Measurements from ENCODE around the gene GOLGA8M. TPM values are rescaled to one million over a fixed set of nuclear protein-coding genes. Genes with fewer than 3 reads are reported as not detected.
"Not testable (repeated sequence)": the region's sequence is repeated elsewhere in the genome, so short reads cannot be mapped to it uniquely, and the experiment has no call there.

The GOLGA8M gene
- 1 to 10 TPM; 1.9 to 2.7 (median 2.4) TPM for polyA plus RNA-seq (ENCODE audit: insufficient read length in 4 of 4)

- DNase-seq (ENCODE audit: low read depth in 4 of 4, low spot score in 3 of 4): not testable (repeated sequence)
Observed at GRCh38 chr15:28712270-28712669, at the start of gene GOLGA8M. Gene GOLGA8M (minus strand): TSS chr15:28712421. CDS start chr15:28712323, 98 bp downstream.

- not testable (repeated sequence) for DNase-seq (ENCODE audit: low read depth in 4 of 4, low spot score in 3 of 4)
Observed at GRCh38 chr15:28742890-28743289, 30.7 kb upstream of the GOLGA8M start.

- DNase-seq (ENCODE audit: low read depth in 4 of 4, low spot score in 3 of 4): not testable (repeated sequence)
Observed at GRCh38 chr15:28738590-28739292, 26.5 kb upstream of the GOLGA8M start.

- DNase-seq (ENCODE audit: low read depth in 4 of 4, low spot score in 3 of 4): not testable (repeated sequence)
Observed at GRCh38 chr15:28738200-28738561, 26.0 kb upstream of the GOLGA8M start.

- DNase-seq (ENCODE audit: low read depth in 4 of 4, low spot score in 3 of 4): peak in 1 of 4 donors; percentile 1
Observed at GRCh38 chr15:28737521-28738199, 25.4 kb upstream of the GOLGA8M start.

GRCh38 chr15:28728061-28728460, 15.8 kb upstream of the GOLGA8M start:
- DNase-seq (ENCODE audit: low read depth in 4 of 4, low spot score in 3 of 4): not testable (repeated sequence)

- DNase-seq (ENCODE audit: low read depth in 4 of 4, low spot score in 3 of 4): not testable (repeated sequence)
Observed at GRCh38 chr15:28727026-28727425, 14.8 kb upstream of the GOLGA8M start.

- no peak for DNase-seq (ENCODE audit: low read depth in 4 of 4, low spot score in 3 of 4)
Observed at GRCh38 chr15:28726102-28726501, 13.9 kb upstream of the GOLGA8M start.

GRCh38 chr15:28725556-28725955, 13.3 kb upstream of the GOLGA8M start:
- DNase-seq (ENCODE audit: low read depth in 4 of 4, low spot score in 3 of 4): no peak

- not testable (repeated sequence) for DNase-seq (ENCODE audit: low read depth in 4 of 4, low spot score in 3 of 4)
Observed at GRCh38 chr15:28723986-28724385, 11.8 kb upstream of the GOLGA8M start.

- not testable (repeated sequence) for DNase-seq (ENCODE audit: low read depth in 4 of 4, low spot score in 3 of 4)
Observed at GRCh38 chr15:28719626-28720025, 7.4 kb upstream of the GOLGA8M start.

GRCh38 chr15:28718576-28718975, 6.4 kb upstream of the GOLGA8M start:
- not testable (repeated sequence) for DNase-seq (ENCODE audit: low read depth in 4 of 4, low spot score in 3 of 4)

- not testable (repeated sequence) for DNase-seq (ENCODE audit: low read depth in 4 of 4, low spot score in 3 of 4)
Observed at GRCh38 chr15:28714176-28714575, 2.0 kb upstream of the GOLGA8M start.

GRCh38 chr15:28703927-28704326, 8.3 kb downstream of the GOLGA8M start:
- DNase-seq (ENCODE audit: low read depth in 4 of 4, low spot score in 3 of 4): not testable (repeated sequence)

GRCh38 chr15:28702427-28702826, 9.8 kb downstream of the GOLGA8M start:
- not testable (repeated sequence) for DNase-seq (ENCODE audit: low read depth in 4 of 4, low spot score in 3 of 4)

GRCh38 chr15:28694006-28694751, 18.0 kb downstream of the GOLGA8M start:
- DNase-seq (ENCODE audit: low read depth in 4 of 4, low spot score in 3 of 4): not testable (repeated sequence)

GRCh38 chr15:28693021-28693420, 19.2 kb downstream of the GOLGA8M start:
- not testable (repeated sequence) for DNase-seq (ENCODE audit: low read depth in 4 of 4, low spot score in 3 of 4)

GRCh38 chr15:28673533-28673932, 38.7 kb downstream of the GOLGA8M start:
- not testable (repeated sequence) for DNase-seq (ENCODE audit: low read depth in 4 of 4, low spot score in 3 of 4)

GRCh38 chr15:28672122-28672521, 40.1 kb downstream of the GOLGA8M start:
- not testable (repeated sequence) for DNase-seq (ENCODE audit: low read depth in 4 of 4, low spot score in 3 of 4)

- not testable (repeated sequence) for DNase-seq (ENCODE audit: low read depth in 4 of 4, low spot score in 3 of 4)
Observed at GRCh38 chr15:28666402-28666801, 45.8 kb downstream of the GOLGA8M start.

- DNase-seq (ENCODE audit: low read depth in 4 of 4, low spot score in 3 of 4): not testable (repeated sequence)
Observed at GRCh38 chr15:28664575-28664974, 47.6 kb downstream of the GOLGA8M start.

All from right renal pelvis (tissue), 4 donors.